A549 (cell line): ENCODE measurements around the gene ENGASE. TPM values are rescaled to one million over a fixed set of nuclear protein-coding genes. Genes with fewer than 3 reads are reported as not detected.

ENCODE experiments used
- ATAC-seq, 2 experiments: fragments of 200-7000 bp in 1 of 2; fragments of >200 bp in 1 of 2; cut with Nextera tagmentation in 1 of 2; cut with Tn5 transposase in 1 of 2; 3 replicates each; pipeline versions ENCODE4 v1.8.0 to v1.9.1; 2018 to 2020; ENCODE audit warnings: mild to moderate bottlenecking in 1 of 2, moderate library complexity in 1 of 2
- CTCF ChIA-PET: fragments of 300-600 bp; sonication (Branson Sonifier 250); formaldehyde crosslinking; extraction: SDS; loops from one replicate; lab custom pipeline; 2021; ENCODE audit warnings: antibody characterized with exemption, inconsistent platforms; lab: Yijun Ruan, JAX
- POLR2A ChIA-PET: fragments of 350-600 bp; formaldehyde crosslinking; extraction: SDS; loops from one replicate; lab custom pipeline; 2021; ENCODE audit warnings: antibody characterized with exemption, inconsistent platforms; lab: Yijun Ruan, JAX
- DNase-seq, 2 experiments: peaks; one replicate each; pipeline versions ENCODE4 v3.0.0 to v3.0.0-alpha.2; 2011 to 2016; ENCODE audit warnings: low read depth in 1 of 2, low spot score in 1 of 2
- FAIRE-seq: peaks from 2 replicates; lab custom pipeline; 2011; peaks lifted over from hg19 to GRCh38; lab: Jason Lieb, UNC
- H3K27ac ChIP-seq, 2 experiments: fragments of >200 bp; sonication (Bioruptor Twin); formaldehyde crosslinking; 3 replicates each; pipeline ENCODE4 v1.5.1; 2016 to 2017
- H3K4me1 ChIP-seq: fragments of >200 bp; sonication (Bioruptor Twin); formaldehyde crosslinking; 3 replicates; pipeline ENCODE4 v1.6.1; 2016
- H3K4me2 ChIP-seq: fragments of >200 bp; sonication (Bioruptor Twin); formaldehyde crosslinking; 3 replicates; pipeline ENCODE4 v1.6.1; 2016
- H3K4me3 ChIP-seq: fragments of >200 bp; sonication (Bioruptor Twin); formaldehyde crosslinking; 3 replicates; pipeline ENCODE4 v1.5.1; 2016
- H3K9me3 ChIP-seq: fragments of >200 bp; sonication (Bioruptor Twin); formaldehyde crosslinking; 3 replicates; pipeline ENCODE4 v1.6.1; 2016
- CTCF ChIP-seq: fragments of >200 bp; sonication (Bioruptor Twin); formaldehyde crosslinking; IDR thresholded peaks from 3 replicates; pipeline ENCODE4 v1.5.1; 2016
- ESRRA ChIP-seq: fragments of 150-350 bp; IDR thresholded peaks from 2 replicates; pipeline ENCODE4 v1.6.1; 2014; ENCODE audit warnings: mild to moderate bottlenecking, low read length, borderline replicate concordance
- GATA3 ChIP-seq: IDR thresholded peaks from 2 replicates; pipeline ENCODE4 v1.6.1; 2012; ENCODE audit warnings: borderline replicate concordance
- HMGXB4 ChIP-seq: fragments of 250-450 bp; sonication (Bioruptor Pico); IDR thresholded peaks from 2 replicates; pipeline ENCODE4 v1.5.0; 2021; ENCODE audit warnings: mild to moderate bottlenecking, moderate library complexity, borderline replicate concordance
- HOXA7 ChIP-seq: fragments of 250-450 bp; sonication (Bioruptor Pico); IDR thresholded peaks from 2 replicates; pipeline ENCODE4 v1.5.0; 2020; ENCODE audit warnings: mild to moderate bottlenecking, moderate library complexity
- JUN ChIP-seq, 2 experiments: fragments of >200 bp; sonication (Bioruptor Twin); formaldehyde crosslinking; IDR thresholded peaks; 2 replicates in 1 of 2; 3 replicates in 1 of 2; pipeline ENCODE4 v1.6.1; 2016 to 2017
- MAZ ChIP-seq: fragments of 150-350 bp; IDR thresholded peaks from 2 replicates; pipeline ENCODE4 v1.6.1; 2014; ENCODE audit warnings: antibody characterized with exemption, low read depth, low read length, borderline replicate concordance
- NPAS2 ChIP-seq: fragments of 250-450 bp; sonication (Bioruptor Pico); IDR thresholded peaks from 2 replicates; pipeline ENCODE4 v1.8.0; 2022; ENCODE audit warnings: mild to moderate bottlenecking, moderate library complexity, borderline replicate concordance
- NR3C1 ChIP-seq: fragments of >200 bp; sonication (Bioruptor Twin); formaldehyde crosslinking; IDR thresholded peaks from 3 replicates; pipeline ENCODE4 v1.6.1; 2017
- PBX3 ChIP-seq: IDR thresholded peaks from 2 replicates; pipeline ENCODE4 v1.6.1; 2012
- POLR2AphosphoS2 ChIP-seq: conservative IDR thresholded peaks from 2 replicates; pipeline ENCODE4 v1.6.1; 2012; ENCODE audit warnings: low read length, improper control_type of control experiment, inconsistent platforms
- RAD21 ChIP-seq, 2 experiments: fragments of >200 bp in 1 of 2; sonication (Bioruptor Twin) in 1 of 2; formaldehyde crosslinking in 1 of 2; IDR thresholded peaks in 1 of 2; conservative IDR thresholded peaks in 1 of 2; 2 replicates in 1 of 2; 3 replicates in 1 of 2; pipeline ENCODE4 v1.6.1; 2012 to 2018; ENCODE audit warnings: inconsistent platforms in 1 of 2
- RNF2 ChIP-seq: fragments of 200-600 bp; sonication (generic); IDR thresholded peaks from 2 replicates; pipeline ENCODE4 v1.6.1; 2016; ENCODE audit warnings: low read depth, mild to moderate bottlenecking, antibody characterized with exemption, moderate library complexity, borderline replicate concordance
- SMC3 ChIP-seq: fragments of >200 bp; sonication (Bioruptor Twin); formaldehyde crosslinking; IDR thresholded peaks from 3 replicates; pipeline ENCODE4 v1.6.1; 2018; ENCODE audit warnings: inconsistent platforms
- ZFP36 ChIP-seq: fragments of 450-650 bp; IDR thresholded peaks from 2 replicates; pipeline ENCODE4 v1.6.1; 2014; ENCODE audit warnings: borderline replicate concordance; ENCODE audit not compliant: partially characterized antibody
- ZSCAN20 ChIP-seq: fragments of 250-450 bp; sonication (Bioruptor Pico); IDR thresholded peaks from 2 replicates; pipeline ENCODE4 v1.8.0; 2022; ENCODE audit warnings: mild to moderate bottlenecking, moderate library complexity
- WGBS: methylation state at CpG from one replicate; pipeline ENCODE4 v1.1.6; 2017; ENCODE audit errors: missing lambda C conversion rate; 5-methylcytosine and 5-hydroxymethylcytosine counted together
- polyA plus RNA-seq, 4 experiments: library from polyadenylated mRNA; depleted of rRNA in 3 of 4; stranded (reverse); fragments of >200 nt; fragmentation: RNase III in 1 of 4; extraction: RNeasy Plus Mini Kit Qiagen cat#74134 plus additional on column Dnase treatment in 1 of 4; gene quantifications; 2 replicates in 3 of 4; 3 replicates in 1 of 4; pipeline ENCODE4 v1.2.3, GENCODE V29; 2011 to 2017

Gene ENGASE
- polyA plus RNA-seq, 2 of the 4 experiments (the other 2 are of a cell fraction), result 13.4 to 41.7 TPM

- Histone ChIP-seq H3K4me1 (no peaks in the 10 kb centered on the region), H3K27ac (no peak overlapping the region), H3K9me3 (no peaks in the 10 kb centered on the region), H3K4me2 (no peak overlapping the region), H3K4me3 (no peak overlapping the region)
- ATAC-seq (peak; percentile 44 to 83; a peak in 3 of 6 replicates), DNase-seq (peak; percentile 57 to 89), FAIRE-seq (no peak)
- 59% methylated on average over 40 of the region's 41 CpGs for WGBS
- POLR2A ChIA-PET, result no interaction called here
- CTCF ChIA-PET, result interaction anchor here (0.6 to 19.8 kb wide), 43 partner anchors 8 to 626 kb away, joined by 3 to 555 read pairs (median 4); partner anchors contain the start of gene ENGASE
- TF ChIP-seq RAD21 (conservative IDR thresholded peaks at IDR 0.05 in 1 of 2, IDR thresholded peaks at IDR 0.05 in 1 of 2) (peak; percentile 52 to 73), SMC3 (peak; percentile 85), HOXA7 (no peak), CTCF (peak; percentile 89), PBX3 (no peak), MAZ (peak; percentile 71; the same call in 1 of the 2 replicates)
Measured at GRCh38 chr17:79082311-79083190, 7.9 kb downstream of the ENGASE start.

- Histone ChIP-seq H3K9me3 (no peaks in the 10 kb centered on the region), H3K4me3 (no peak overlapping the region), H3K4me2 (no peak overlapping the region), H3K27ac (no peak overlapping the region), H3K4me1 (no peaks in the 10 kb centered on the region)
- no peak for ATAC-seq
- ChIA-PET CTCF (interaction anchor here (0.6 to 19.8 kb wide), 39 partner anchors 8 to 625 kb away, joined by 3 to 555 read pairs (median 6); partner anchors contain the start of gene ENGASE), POLR2A (no interaction called here)
- 81% methylated on average over 28 of the region's 28 CpGs for WGBS
- TF ChIP-seq ZSCAN20 (CRISPR knock-in tag) (no peak), RNF2 (no peak), RAD21 (conservative IDR thresholded peaks at IDR 0.05 in 1 of 2, IDR thresholded peaks at IDR 0.05 in 1 of 2) (no peak), JUN (IDR thresholded peaks at IDR 0.05) (no peak), HMGXB4 (CRISPR knock-in tag) (no peak), NR3C1 (no peak), GATA3 (no peak), POLR2AphosphoS2 (no peak), MAZ (no peak), ZFP36 (no peak), ESRRA (no peak), NPAS2 (no peak)
- DNase-seq, result no peak
- FAIRE-seq, result no peak
Measured at GRCh38 chr17:79083191-79083971, 8.8 kb downstream of the ENGASE start.
